ENCODE results near the gene VMO1. TPM values are rescaled to one million over a fixed set of nuclear protein-coding genes. Genes with fewer than 3 reads are reported as not detected.

Gene VMO1
- total RNA-seq, 1 experiment from 2014 or later, result not detected

DNA sequence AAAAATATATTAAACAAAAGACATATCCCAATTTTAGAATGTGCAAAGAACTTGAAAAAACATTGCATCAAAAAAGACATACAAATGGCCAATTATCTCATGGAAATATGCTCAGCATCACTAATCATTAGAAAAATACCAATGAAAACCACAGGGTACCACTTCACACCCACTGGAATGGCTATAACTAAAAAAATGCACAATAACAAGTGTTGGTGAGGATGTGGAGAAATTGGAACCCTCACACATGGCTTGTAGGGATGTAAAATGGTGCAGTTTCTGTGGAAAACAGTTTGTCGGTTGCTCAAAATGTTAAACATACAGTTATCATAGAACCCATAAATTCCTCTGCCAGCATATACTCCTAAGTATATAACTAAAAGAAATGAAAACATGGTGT is 9.0 kb upstream of the VMO1 start:
- H3K14ac ChIP-seq (ENCODE audit: insufficient read depth, low read length), result no peak overlapping the region
- H3K9me3 ChIP-seq (ENCODE audit: control insufficient read depth, low read depth, low read length), result no peaks in the 10 kb centered on the region
- no peak overlapping the region for H3K27ac ChIP-seq (ENCODE audit: insufficient read length, low read depth, low read length)
- Mint-ChIP-seq H3K27ac (0 out of 7 replicates have a peak overlapping the region, but pooled peaks of 1 of the 3 experiments have one; percentile 100), H3K4me1 (peaks cover 8 to 11% of the 10 kb centered on the region in 2 experiments), H3K4me3 (peak overlapping the region in 1 of 2 experiments; percentile 97; a peak in 1 of 5 replicates), H3K27me3 (ENCODE audit: low read depth) (peaks cover 29% of the 10 kb centered on the region), H3K36me3 (ENCODE audit: insufficient read depth in 1 of 3, low read depth in 3 of 3) (peaks cover 16 to 23% (median 19%) of the 10 kb centered on the region in 3 experiments; a peak in 6 of 7 replicates), H3K9me3 (no peaks in the 10 kb centered on the region)
- H3K4me2 ChIP-seq (ENCODE audit: insufficient read depth, insufficient read length, low read length), result no peak overlapping the region
- no peak overlapping the region for H4K5ac ChIP-seq (ENCODE audit: insufficient read length, low read depth, low read length)
- no peak overlapping the region for H3T11ph ChIP-seq (ENCODE audit: low read length)
- no peaks in the 10 kb centered on the region for H4K20me1 ChIP-seq (ENCODE audit: control insufficient read depth, insufficient read depth, insufficient read length)
- TF ChIP-seq, protein P1, sequence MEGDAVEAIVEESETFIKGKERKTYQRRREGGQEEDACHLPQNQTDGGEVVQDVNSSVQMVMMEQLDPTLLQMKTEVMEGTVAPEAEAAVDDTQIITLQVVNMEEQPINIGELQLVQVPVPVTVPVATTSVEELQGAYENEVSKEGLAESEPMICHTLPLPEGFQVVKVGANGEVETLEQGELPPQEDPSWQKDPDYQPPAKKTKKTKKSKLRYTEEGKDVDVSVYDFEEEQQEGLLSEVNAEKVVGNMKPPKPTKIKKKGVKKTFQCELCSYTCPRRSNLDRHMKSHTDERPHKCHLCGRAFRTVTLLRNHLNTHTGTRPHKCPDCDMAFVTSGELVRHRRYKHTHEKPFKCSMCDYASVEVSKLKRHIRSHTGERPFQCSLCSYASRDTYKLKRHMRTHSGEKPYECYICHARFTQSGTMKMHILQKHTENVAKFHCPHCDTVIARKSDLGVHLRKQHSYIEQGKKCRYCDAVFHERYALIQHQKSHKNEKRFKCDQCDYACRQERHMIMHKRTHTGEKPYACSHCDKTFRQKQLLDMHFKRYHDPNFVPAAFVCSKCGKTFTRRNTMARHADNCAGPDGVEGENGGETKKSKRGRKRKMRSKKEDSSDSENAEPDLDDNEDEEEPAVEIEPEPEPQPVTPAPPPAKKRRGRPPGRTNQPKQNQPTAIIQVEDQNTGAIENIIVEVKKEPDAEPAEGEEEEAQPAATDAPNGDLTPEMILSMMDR (conservative IDR thresholded peaks at IDR 0.05), result no peak
- H3K56ac ChIP-seq (ENCODE audit: insufficient read length, low read depth, low read length), result no peak overlapping the region
- WGBS (ENCODE audit: extremely low coverage, insufficient read length, low lambda C conversion rate), result no CpG with 5 or more reads among the region's 1 CpG
- H3K9ac ChIP-seq (ENCODE audit: extremely low read depth, insufficient read length, low read length), result no peak overlapping the region
- H3K4me1 ChIP-seq (ENCODE audit: insufficient read depth, low read length), result no peaks in the 10 kb centered on the region
- H3K79me1 ChIP-seq (ENCODE audit: insufficient read depth, low read depth, low read length, poor library complexity, severe bottlenecking), result no peaks in the 10 kb centered on the region
- no peak overlapping the region for H2AK5ac ChIP-seq (ENCODE audit: insufficient read length, low read length)
- no peak overlapping the region for H3K23ac ChIP-seq (ENCODE audit: insufficient read length, low read depth, low read length)
- peaks cover 4% of the 10 kb centered on the region; the same call in 1 of the 2 replicates for H3K27me3 ChIP-seq (ENCODE audit: insufficient read depth, low read length)
- no peak overlapping the region for H2BK5ac ChIP-seq (ENCODE audit: insufficient read length, low read length)
- no peak overlapping the region for H3K18ac ChIP-seq (ENCODE audit: insufficient read length, low read depth, low read length)
- H2BK20ac ChIP-seq (ENCODE audit: low read depth, low read length, poor library complexity, severe bottlenecking), result no peak overlapping the region
- no peak overlapping the region for H4K8ac ChIP-seq (replicated peaks; ENCODE audit: insufficient read length, low read depth, low read length)
- H2BK12ac ChIP-seq (ENCODE audit: insufficient read length, low read depth, low read length), result no peak overlapping the region
- no peak overlapping the region for H2BK15ac ChIP-seq (ENCODE audit: low read depth, low read length)
- DNase-seq, result no peak
- no peak overlapping the region for H2AFZ ChIP-seq (ENCODE audit: low read length)
- H3K23me2 ChIP-seq (ENCODE audit: insufficient read length, low read depth, low read length, poor library complexity, severe bottlenecking), result peaks cover 4% of the 10 kb centered on the region
- H3K4ac ChIP-seq (ENCODE audit: low read depth, low read length), result no peak overlapping the region
- H3K79me2 ChIP-seq (ENCODE audit: insufficient read depth, low read length), result no peaks in the 10 kb centered on the region
- no peak overlapping the region for H2BK120ac ChIP-seq (ENCODE audit: low read depth, low read length, poor library complexity, severe bottlenecking)
- no peak overlapping the region for H4K91ac ChIP-seq (ENCODE audit: insufficient read length, low read depth, low read length)
